Keratinocyte (primary cell): ENCODE measurements around the gene CLDN19.

Experiments
- CTCF ChIP-seq, 3 experiments: IDR thresholded peaks in 1 of 3; conservative IDR thresholded peaks in 1 of 3; optimal IDR thresholded peaks in 1 of 3; 2 replicates in 2 of 3; 3 replicates in 1 of 3; pipeline versions ENCODE3 to v1.5.1; 2011; ENCODE audit warnings: low read length in 3 of 3, mild to moderate bottlenecking in 3 of 3, moderate library complexity in 2 of 3, control low read depth in 1 of 3, inconsistent platforms in 1 of 3; ENCODE audit not compliant: insufficient read depth in 2 of 3; ENCODE audit errors: extremely low read depth in 1 of 3
- EZH2 ChIP-seq: IDR thresholded peaks from one replicate; pipeline ENCODE4 v1.6.1; 2012; ENCODE audit warnings: inconsistent platforms, mild to moderate bottlenecking, low read length, moderate library complexity

- TF ChIP-seq CTCF (optimal IDR thresholded peaks at IDR 0.05 in 1 of 3, IDR thresholded peaks at IDR 0.05 in 1 of 3, conservative IDR thresholded peaks at IDR 0.05 in 1 of 3; ENCODE audit: extremely low read depth in 1 of 3, insufficient read depth in 2 of 3, low read length in 3 of 3) (no peak), EZH2 (no peak)
Observed at GRCh38 chr1:42703888-42704464, 36.1 kb downstream of the CLDN19 start.
